GM12878 (cell line): ENCODE results near the gene SLC52A3. TPM values are rescaled to one million over a fixed set of nuclear protein-coding genes. Genes with fewer than 3 reads are reported as not detected.

Experiments
- ATAC-seq: fragments of 200-7000 bp; cut with Tn5 transposase; 3 replicates; pipeline ENCODE4 v1.9.1; 2020; ENCODE audit warnings: mild to moderate bottlenecking, moderate library complexity
- BruUV-seq: library from RNA; stranded (reverse); fragments of 400-500 nt; replicated peaks from 2 replicates; lab custom pipeline; 2021; lab: Mats Ljungman, UMichigan
- CTCF ChIA-PET: fragments of 300-600 bp; sonication (Branson Sonifier 250); formaldehyde crosslinking; extraction: SDS; loops from one replicate; lab custom pipeline; 2021; ENCODE audit warnings: inconsistent platforms; lab: Yijun Ruan, JAX
- POLR2A ChIA-PET: fragments of 350-600 bp; formaldehyde crosslinking; extraction: SDS; loops from one replicate; lab custom pipeline; 2021; ENCODE audit warnings: inconsistent platforms; lab: Charles Lee
- RAD21 ChIA-PET: fragments of 300-600 bp; sonication (Branson Sonifier 250); formaldehyde crosslinking; loops from one replicate; lab custom pipeline; 2023; ENCODE audit warnings: antibody characterized with exemption; ENCODE audit not compliant: unreplicated experiment; lab: Charles Lee
- SMC1A ChIA-PET: fragments of 300-600 bp; sonication (Branson Sonifier 250); formaldehyde crosslinking; loops from one replicate; lab custom pipeline; 2023; ENCODE audit not compliant: unreplicated experiment, uncharacterized antibody; lab: Charles Lee
- DNase-seq: peaks from one replicate; pipeline ENCODE4 v3.0.0-alpha.2; 2011; ENCODE audit warnings: low read depth, low spot score
- FAIRE-seq: peaks from 3 replicates; lab custom pipeline; 2011; peaks lifted over from hg19 to GRCh38; lab: Jason Lieb, UNC
- H2AFZ ChIP-seq: 2 replicates; pipeline ENCODE4 v1.6.0; 2011; ENCODE audit warnings: low read depth, low read length, control low read depth; ENCODE audit not compliant: control insufficient read depth
- H3K27ac ChIP-seq: 2 replicates; pipeline ENCODE4 v1.5.1; 2011; ENCODE audit warnings: control low read depth; ENCODE audit not compliant: control insufficient read depth, insufficient read depth
- H3K27me3 ChIP-seq, 2 experiments: replicated peaks in 1 of 2; 2 replicates each; pipeline versions ENCODE4 v1.6.0 to v1.6.1; 2011; ENCODE audit warnings: low read length in 1 of 2; ENCODE audit not compliant: control insufficient read depth in 2 of 2, insufficient read depth in 2 of 2
- H3K36me3 ChIP-seq, 2 experiments: 2 replicates each; pipeline ENCODE4 v1.5.1; 2011; ENCODE audit warnings: low read length in 1 of 2; ENCODE audit not compliant: control insufficient read depth in 2 of 2, insufficient read depth in 2 of 2
- H3K4me1 ChIP-seq: 2 replicates; pipeline ENCODE4 v1.6.1; 2011; ENCODE audit warnings: mild to moderate bottlenecking, low read length, moderate library complexity, mixed read lengths; ENCODE audit not compliant: control insufficient read depth, insufficient read depth
- H3K4me2 ChIP-seq: 2 replicates; pipeline ENCODE4 v1.6.0; 2011; ENCODE audit warnings: control low read depth; ENCODE audit not compliant: control insufficient read depth, insufficient read depth
- H3K4me3 ChIP-seq: fragments of 200-600 bp; sonication (generic); 2 replicates; pipeline ENCODE4 v1.5.1; 2016
- H3K79me2 ChIP-seq: 2 replicates; pipeline ENCODE4 v1.6.0; 2011; ENCODE audit warnings: low read length; ENCODE audit not compliant: control insufficient read depth, insufficient read depth
- H3K9ac ChIP-seq: 2 replicates; pipeline ENCODE4 v1.8.0; 2011; ENCODE audit warnings: low read length, control low read depth, mixed read lengths; ENCODE audit not compliant: control insufficient read depth, insufficient read depth
- H3K9me3 ChIP-seq: replicated peaks from 3 replicates; pipeline ENCODE4 v1.5.1; 2011; ENCODE audit warnings: mild to moderate bottlenecking, low read length; ENCODE audit not compliant: control insufficient read depth, insufficient read depth
- H4K20me1 ChIP-seq: 2 replicates; pipeline ENCODE4 v1.6.0; 2011; ENCODE audit not compliant: control insufficient read depth, insufficient read depth
- CBX3 ChIP-seq: fragments of 200-600 bp; sonication (generic); IDR thresholded peaks from 2 replicates; pipeline ENCODE4 v1.6.1; 2016; ENCODE audit warnings: low read depth, borderline replicate concordance
- CHD2 ChIP-seq: IDR thresholded peaks from 2 replicates; pipeline ENCODE4 v1.6.1; 2011; ENCODE audit warnings: low read depth, low read length, improper control_type of control experiment, borderline replicate concordance
- E2F8 ChIP-seq: fragments of 450-650 bp; IDR thresholded peaks from 2 replicates; pipeline ENCODE4 v1.6.1; 2018; ENCODE audit warnings: mild to moderate bottlenecking, low read depth, moderate library complexity; ENCODE audit not compliant: partially characterized antibody
- EED ChIP-seq: sonication (generic); IDR thresholded peaks from 2 replicates; pipeline ENCODE4 v1.6.1; 2016; ENCODE audit warnings: antibody characterized with exemption, low read depth
- ELK1 ChIP-seq: IDR thresholded peaks from 2 replicates; pipeline ENCODE4 v1.6.1; 2012; ENCODE audit warnings: low read depth, low read length, improper control_type of control experiment
- JUNB ChIP-seq: IDR thresholded peaks from 2 replicates; pipeline ENCODE4 v1.6.1; 2016; ENCODE audit warnings: antibody characterized with exemption, mild to moderate bottlenecking
- LARP7 ChIP-seq: fragments of 450-650 bp; IDR thresholded peaks from 2 replicates; pipeline ENCODE4 v1.6.1; 2017; ENCODE audit warnings: mild to moderate bottlenecking
- MEF2B ChIP-seq: fragments of 450-650 bp; IDR thresholded peaks from 2 replicates; pipeline ENCODE4 v1.6.1; 2018; ENCODE audit warnings: mild to moderate bottlenecking, moderate library complexity; ENCODE audit not compliant: partially characterized antibody, poor library complexity, severe bottlenecking
- PAX8 ChIP-seq: fragments of 450-650 bp; IDR thresholded peaks from 2 replicates; pipeline ENCODE4 v1.6.1; 2017; ENCODE audit warnings: mild to moderate bottlenecking, moderate library complexity
- USF2 ChIP-seq: IDR thresholded peaks from 2 replicates; pipeline ENCODE4 v1.6.1; 2011; ENCODE audit warnings: low read depth, low read length, improper control_type of control experiment, borderline replicate concordance
- ZBTB4 ChIP-seq: fragments of 450-650 bp; formaldehyde crosslinking; IDR thresholded peaks from 2 replicates; pipeline ENCODE4 v1.4.0; 2022; ENCODE audit warnings: mild to moderate bottlenecking, moderate library complexity
- WGBS: methylation state at CpG from one replicate; pipeline ENCODE4 v1.1.6; 2016; ENCODE audit warnings: low lambda C conversion rate; ENCODE audit not compliant: insufficient replicate concordance, insufficient coverage; ENCODE audit errors: missing lambda C conversion rate; 5-methylcytosine and 5-hydroxymethylcytosine counted together
- in situ Hi-C: fragments of 300-500 bp; cut with MboI; formaldehyde crosslinking; loops from 9 replicates; pipeline ENCODE4 v1.14.3; 2018; ENCODE audit warnings: mixed read lengths
- intact Hi-C: fragments of 100-400 bp; cut with micrococcal nuclease; formaldehyde crosslinking; loops from one replicate; pipeline ENCODE4 v1.14.2; 2022; ENCODE audit not compliant: unreplicated experiment
- polyA plus RNA-seq, 11 experiments: library from polyadenylated mRNA; depleted of rRNA in 4 of 11; unstranded in 6 of 11; stranded (reverse) in 5 of 11; fragments of >200 nt; fragmentation: Nextera tagmentation in 4 of 11; fragmentation: Illumina TruSeq in 1 of 11; extraction: Ambion mirVana in 4 of 11; extraction: Trizol in 1 of 11; gene quantifications; 1 replicate in 1 of 11; 2 replicates in 10 of 11; pipeline versions ENCODE4 v1.2.1 to v1.2.3, GENCODE V29; 2011 to 2016; ENCODE audit warnings: inconsistent platforms in 2 of 11, missing spikeins in 2 of 11, low read depth in 1 of 11
- total RNA-seq, 4 experiments: library from RNA; depleted of rRNA in 3 of 4; stranded (reverse); fragments of >200 nt in 3 of 4; fragmentation: Illumina TruSeq in 1 of 4; extraction: Trizol in 1 of 4; gene quantifications; 2 replicates each; pipeline versions ENCODE4 v1.2.1 to v1.2.3, GENCODE V29; 2013 to 2021
- TF ChIP-seq, protein P1 (sequence below): fragments of 450-650 bp; IDR thresholded peaks from 2 replicates; pipeline ENCODE4 v1.6.1; 2018; ENCODE audit warnings: borderline replicate concordance, mild to moderate bottlenecking; ENCODE audit not compliant: partially characterized antibody

SLC52A3 gene
- total and polyA plus RNA-seq, 10 of the 15 experiments (the other 5 are each of a cell fraction or from before 2014, with no cell fraction given), result not detected

DNA sequence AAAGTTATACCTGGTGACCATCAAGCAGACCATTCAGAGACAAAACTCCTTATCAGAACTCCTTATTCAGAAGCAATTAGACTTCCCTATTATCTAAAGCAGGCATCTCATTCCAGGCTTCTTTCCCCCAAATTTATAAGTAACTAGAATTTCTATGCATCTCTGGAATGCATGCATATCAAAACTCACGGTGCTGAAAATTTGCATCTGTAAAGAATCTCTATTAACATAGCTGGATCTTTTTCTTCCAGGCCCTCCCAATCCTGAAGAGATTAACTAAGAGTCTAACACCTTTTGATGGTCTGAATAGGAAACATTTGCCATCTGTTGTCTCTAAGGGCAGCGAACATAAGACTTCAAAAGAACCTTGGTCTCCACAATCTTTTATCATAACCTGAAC lies 22.8 kb upstream of the SLC52A3 start (continued):
- TF ChIP-seq ELK1, result no peak
- TF ChIP-seq CHD2, result no peak

DNA sequence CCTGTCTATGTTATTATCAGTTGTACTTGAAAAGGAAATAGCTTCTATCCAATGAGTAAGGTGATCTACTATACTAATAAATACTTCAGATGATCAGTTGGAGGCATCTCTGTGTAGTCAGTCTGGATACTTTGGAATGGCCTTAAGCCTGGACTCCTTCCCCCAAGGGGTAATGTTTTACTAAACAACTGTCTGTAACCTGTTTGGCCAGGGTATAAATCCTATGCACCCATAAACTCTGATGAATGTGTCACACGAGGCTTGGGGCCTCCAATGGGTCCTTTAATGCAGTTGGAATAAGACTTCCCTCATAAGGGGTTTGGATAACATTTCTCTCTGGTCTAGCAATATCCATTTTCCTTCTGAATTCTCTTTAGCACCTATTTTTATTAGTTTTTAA lies 19.5 kb upstream of the SLC52A3 start:
- H3K4me1 ChIP-seq, result no peaks in the 10 kb centered on the region
- H3K36me3 ChIP-seq, result no peaks in the 10 kb centered on the region
- FAIRE-seq (no peak), ATAC-seq (no peak), DNase-seq (no peak)
- H3K27ac ChIP-seq, result no peak overlapping the region
- 0% methylated on average over 1 of the region's 1 CpG for WGBS
- SMC1A ChIA-PET, result no interaction called here
- no peak overlapping the region for H3K4me2 ChIP-seq
- CTCF ChIA-PET, result no interaction called here
- H3K79me2 ChIP-seq, result no peaks in the 10 kb centered on the region
- in situ Hi-C loops (no loop called here), intact Hi-C loops (no loop called here)
- H3K9me3 ChIP-seq, result no peaks in the 10 kb centered on the region; the same call in 2 of the 3 replicates
- RAD21 ChIA-PET, result no interaction called here
- H2AFZ ChIP-seq, result no peak overlapping the region
- POLR2A ChIA-PET, result no interaction called here
- no peak overlapping the region for H3K4me3 ChIP-seq
- BruUV-seq, result no TSS peak
- no peaks in the 10 kb centered on the region; a peak in 1 of 4 replicates for H3K27me3 ChIP-seq
- no peaks in the 10 kb centered on the region for H4K20me1 ChIP-seq
- H3K9ac ChIP-seq, result no peak overlapping the region
- TF ChIP-seq LARP7 (no peak), PAX8 (no peak), EED (no peak), JUNB (no peak), USF2 (no peak), CBX3 (no peak), ZBTB4 (no peak), E2F8 (no peak), MEF2B (no peak)
- TF ChIP-seq, protein P1, sequence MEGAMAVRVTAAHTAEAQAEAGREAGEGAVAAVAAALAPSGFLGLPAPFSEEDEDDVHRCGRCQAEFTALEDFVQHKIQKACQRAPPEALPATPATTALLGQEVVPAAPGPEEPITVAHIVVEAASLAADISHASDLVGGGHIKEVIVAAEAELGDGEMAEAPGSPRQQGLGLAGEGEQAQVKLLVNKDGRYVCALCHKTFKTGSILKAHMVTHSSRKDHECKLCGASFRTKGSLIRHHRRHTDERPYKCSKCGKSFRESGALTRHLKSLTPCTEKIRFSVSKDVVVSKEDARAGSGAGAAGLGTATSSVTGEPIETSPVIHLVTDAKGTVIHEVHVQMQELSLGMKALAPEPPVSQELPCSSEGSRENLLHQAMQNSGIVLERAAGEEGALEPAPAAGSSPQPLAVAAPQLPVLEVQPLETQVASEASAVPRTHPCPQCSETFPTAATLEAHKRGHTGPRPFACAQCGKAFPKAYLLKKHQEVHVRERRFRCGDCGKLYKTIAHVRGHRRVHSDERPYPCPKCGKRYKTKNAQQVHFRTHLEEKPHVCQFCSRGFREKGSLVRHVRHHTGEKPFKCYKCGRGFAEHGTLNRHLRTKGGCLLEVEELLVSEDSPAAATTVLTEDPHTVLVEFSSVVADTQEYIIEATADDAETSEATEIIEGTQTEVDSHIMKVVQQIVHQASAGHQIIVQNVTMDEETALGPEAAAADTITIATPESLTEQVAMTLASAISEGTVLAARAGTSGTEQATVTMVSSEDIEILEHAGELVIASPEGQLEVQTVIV, result no peak
